LNCAP (cell line): ENCODE measurements around the gene ZFC3H1.

ENCODE experiments used
- CTCF ChIP-seq: fragments of 450-650 bp; IDR thresholded peaks from 2 replicates; pipeline ENCODE4 v1.5.1; 2017; ENCODE audit warnings: mild to moderate bottlenecking

Gene ZFC3H1

GRCh38 chr12:71652656-71653055 is 11.0 kb downstream of the ZFC3H1 start:
- TF ChIP-seq CTCF, result no peak

- TF ChIP-seq CTCF, result no peak
These were observed 14.2 kb downstream of the ZFC3H1 start for GRCh38 chr12:71649401-71649800.

- no peak for TF ChIP-seq CTCF
These were observed 15.1 kb downstream of the ZFC3H1 start for GRCh38 chr12:71648537-71648936.

GRCh38 chr12:71646512-71646911 is 17.1 kb downstream of the ZFC3H1 start:
- TF ChIP-seq CTCF, result no peak

GRCh38 chr12:71645268-71645667 is 18.4 kb downstream of the ZFC3H1 start:
- no peak for TF ChIP-seq CTCF

- TF ChIP-seq CTCF, result no peak
These were observed 21.4 kb downstream of the ZFC3H1 start for GRCh38 chr12:71642264-71642663.

- TF ChIP-seq CTCF, result no peak
These were observed 22.3 kb downstream of the ZFC3H1 start for GRCh38 chr12:71641390-71641789.

- no peak for TF ChIP-seq CTCF
These were observed 23.3 kb downstream of the ZFC3H1 start for GRCh38 chr12:71640316-71640715.
